Stimulated activated CD4-positive, alpha-beta T cell treated with anti-CD3 and anti-CD28 coated beads, Interleukin-2, amount 100 ng/mL, for 48 hours (primary cell): Measurements from ENCODE around the gene SPG7.

ENCODE experiments used
- DNase-seq, 2 donors: peaks; one replicate each; pipeline ENCODE4 v3.0.0-alpha.2; 2020

Gene SPG7

DNA sequence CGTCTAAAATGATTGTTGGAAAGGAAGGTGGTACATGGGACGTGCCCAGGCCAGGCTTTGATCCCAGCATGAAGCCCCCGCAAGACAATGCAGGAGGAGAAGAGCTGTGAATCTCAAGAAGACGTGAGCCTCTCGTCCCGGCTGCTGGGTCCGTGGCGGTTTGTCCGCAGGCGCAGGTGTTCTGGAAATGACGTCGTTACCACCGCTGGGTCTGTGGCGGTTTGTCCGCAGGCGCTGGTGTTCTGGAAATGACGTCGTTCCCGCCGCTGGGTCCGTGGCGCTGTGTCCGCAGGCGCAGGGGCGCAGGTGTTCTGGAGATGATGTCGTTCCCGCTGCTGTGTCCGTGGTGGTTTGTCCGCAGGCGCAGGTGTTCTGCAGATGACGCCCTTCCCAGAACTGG is 14.1 kb downstream of the SPG7 start:
- no peak for DNase-seq

- DNase-seq: no peak
These were observed 15.6 kb downstream of the SPG7 start for GRCh38 chr16:89523680-89524344.

DNA sequence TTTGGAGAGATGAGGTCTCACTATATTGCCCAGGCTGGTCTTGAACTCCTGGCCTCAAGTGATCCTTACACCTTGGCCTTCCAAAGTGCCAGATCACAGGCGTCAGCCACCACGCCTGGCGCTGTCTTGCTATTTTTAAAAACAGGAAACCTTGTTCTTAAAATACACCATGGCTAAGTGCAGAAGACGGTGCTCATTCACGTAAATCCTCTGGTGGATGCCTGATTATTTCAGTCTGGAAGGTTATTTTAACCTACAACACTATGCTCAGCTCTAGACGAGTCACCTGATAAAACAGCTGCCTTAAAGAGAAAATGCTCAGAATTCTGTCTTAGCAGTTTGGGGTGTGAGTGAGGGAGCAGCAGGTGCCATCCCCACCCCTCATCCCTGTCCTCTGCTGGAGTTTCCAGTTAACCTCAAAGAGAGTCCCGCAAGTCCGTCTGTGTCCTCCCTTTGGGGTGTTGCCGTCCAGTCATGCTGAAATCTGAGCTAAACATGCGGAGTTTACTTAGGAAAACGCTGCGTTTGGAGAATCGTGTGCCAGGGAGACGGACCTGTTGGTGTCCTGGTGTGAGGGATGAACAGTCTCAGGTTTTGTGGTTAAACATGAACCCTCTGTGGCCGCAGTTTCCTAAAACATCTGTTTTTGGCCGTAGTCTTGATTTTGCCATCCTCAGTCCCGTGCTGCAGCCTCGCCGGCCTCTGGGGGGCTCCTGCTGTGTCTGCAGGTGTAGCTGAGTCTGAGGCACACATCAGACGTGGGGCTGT is 17.1 kb downstream of the SPG7 start:
- DNase-seq: no peak

GRCh38 chr16:89529097-89529496 is 20.9 kb downstream of the SPG7 start:
- no peak for DNase-seq

- DNase-seq: no peak
These were observed 22.5 kb downstream of the SPG7 start for GRCh38 chr16:89530401-89531381.

DNA sequence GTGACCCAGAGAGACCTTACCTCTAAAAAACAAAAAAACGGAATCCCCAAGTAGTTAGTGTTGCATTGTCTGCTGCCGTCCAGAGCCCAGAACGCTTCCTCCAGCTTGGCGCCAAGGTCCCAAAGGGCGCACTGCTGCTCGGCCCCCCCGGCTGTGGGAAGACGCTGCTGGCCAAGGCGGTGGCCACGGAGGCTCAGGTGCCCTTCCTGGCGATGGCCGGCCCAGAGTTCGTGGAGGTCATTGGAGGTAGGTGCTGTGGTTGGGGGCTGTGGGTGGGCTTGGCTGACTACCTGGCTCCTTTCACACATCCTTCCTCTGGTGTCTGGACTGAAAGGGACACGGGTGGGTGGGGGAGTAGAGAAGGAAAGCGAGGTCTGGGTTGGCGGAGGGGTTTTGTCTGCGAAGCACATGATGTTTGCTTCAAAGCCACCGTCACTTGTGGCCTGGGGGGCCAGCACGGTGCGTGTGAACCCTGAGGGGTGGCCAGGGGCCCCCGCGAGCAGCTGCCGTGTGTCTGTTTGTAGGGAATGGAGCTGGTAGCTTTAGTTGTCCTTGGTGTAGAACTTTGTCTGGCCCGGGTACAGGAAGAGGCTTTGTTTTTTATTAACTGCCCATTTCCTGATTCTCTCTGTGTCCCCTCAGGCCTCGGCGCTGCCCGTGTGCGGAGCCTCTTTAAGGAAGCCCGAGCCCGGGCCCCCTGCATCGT is 23.8 kb downstream of the SPG7 start:
- DNase-seq: no peak

DNA sequence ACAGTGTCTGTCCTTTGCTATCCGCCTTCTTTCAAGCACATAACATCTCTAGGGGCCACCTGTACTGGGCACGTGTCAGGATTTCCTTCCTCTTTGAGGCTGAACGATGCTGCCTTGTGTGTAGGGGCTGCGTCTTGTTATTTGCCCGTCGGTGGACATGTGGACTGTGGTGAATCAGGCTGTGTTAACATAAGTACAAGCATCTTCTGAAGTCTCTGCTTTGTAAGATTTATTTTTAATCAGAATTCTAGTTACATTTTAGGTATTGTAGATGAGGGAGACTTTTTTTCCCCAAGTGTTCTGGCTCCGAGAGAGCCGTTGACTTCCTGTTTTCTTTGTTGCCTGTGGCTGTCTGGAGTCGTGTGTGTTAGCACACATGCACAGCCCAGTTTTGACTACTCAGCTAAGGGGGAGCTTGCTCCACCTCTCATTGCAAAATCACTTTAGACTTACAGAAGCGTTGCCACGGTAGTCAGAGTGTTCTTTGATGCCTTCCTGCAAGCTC is 26.1 kb downstream of the SPG7 start:
- DNase-seq: no peak

GRCh38 chr16:89536371-89536770 is 28.2 kb downstream of the SPG7 start:
- DNase-seq: no peak

DNA sequence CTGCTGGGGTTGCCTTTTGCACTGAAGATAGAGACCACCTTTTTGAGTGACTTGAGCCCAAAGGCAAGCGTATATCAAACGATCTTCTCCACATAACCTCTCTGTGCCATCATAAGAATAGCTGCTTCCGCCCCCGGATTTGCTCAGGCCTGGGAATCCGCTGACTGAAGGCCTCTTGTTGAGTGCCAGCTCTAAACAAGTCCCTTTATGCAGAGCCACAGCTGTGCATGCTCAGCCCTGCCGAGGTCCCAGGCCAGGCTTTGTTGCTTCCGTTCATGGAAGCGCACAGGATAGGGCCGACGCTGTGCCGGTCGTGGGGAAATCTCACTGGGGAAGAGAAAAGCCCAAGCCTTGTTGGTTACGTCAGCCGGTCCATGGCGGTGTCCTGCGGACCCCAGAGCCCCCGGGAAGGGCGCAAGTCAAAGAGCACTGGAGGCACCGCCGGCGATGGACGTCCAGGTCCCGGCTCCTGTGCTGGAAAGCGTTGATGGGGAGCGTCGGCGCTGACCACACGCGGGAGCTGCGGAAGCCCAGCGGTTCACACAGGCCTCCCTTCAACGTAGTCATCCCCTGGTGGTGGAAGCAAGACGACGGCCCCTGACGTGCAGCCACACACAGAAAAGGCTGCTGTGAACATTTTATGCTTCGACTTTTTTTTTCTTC is 28.8 kb downstream of the SPG7 start:
- no peak for DNase-seq

GRCh38 chr16:89537549-89537925 is 29.3 kb downstream of the SPG7 start:
- no peak for DNase-seq

DNA sequence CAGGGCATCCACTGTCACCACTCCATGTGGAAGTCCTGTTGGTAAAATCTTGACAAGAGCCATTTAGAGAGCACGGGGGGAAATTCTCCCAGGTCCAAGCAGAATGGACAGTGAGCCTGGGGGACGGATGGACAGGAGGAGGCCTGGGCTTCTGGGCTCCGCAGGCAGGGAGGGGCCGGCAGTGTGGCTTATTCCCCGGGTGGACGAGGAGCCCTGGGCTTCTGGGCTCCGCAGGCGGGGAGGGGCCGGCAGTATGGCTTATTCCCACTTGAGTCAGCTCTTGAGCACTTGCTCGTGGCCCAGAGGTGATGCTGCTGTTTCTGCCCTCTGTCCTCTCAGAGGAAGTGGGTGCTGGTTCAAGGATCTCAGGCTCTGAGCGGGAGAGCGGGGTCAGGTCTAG is 30.1 kb downstream of the SPG7 start:
- DNase-seq: no peak

DNA sequence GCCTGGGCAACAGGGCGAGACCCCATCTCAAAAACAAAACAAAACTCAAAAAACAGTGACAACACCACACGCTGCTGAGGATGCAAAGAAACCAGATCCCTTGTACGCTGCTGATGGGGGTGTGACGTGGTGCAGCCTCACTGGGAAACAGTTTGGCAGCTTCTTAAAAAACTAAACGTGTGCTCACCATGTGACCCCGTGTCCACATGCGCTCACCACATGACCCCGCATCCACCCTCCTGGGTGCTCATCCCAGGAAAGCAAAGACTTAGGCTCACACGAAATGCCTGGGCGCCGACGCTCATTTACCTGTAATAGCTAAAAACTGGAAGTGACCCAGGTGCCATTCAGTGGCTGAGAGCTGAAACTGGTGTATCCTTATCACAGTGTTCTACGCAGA is 32.4 kb downstream of the SPG7 start:
- no peak for DNase-seq

- no peak for DNase-seq
These were observed 33.6 kb downstream of the SPG7 start for GRCh38 chr16:89541792-89542191.

GRCh38 chr16:89544113-89544512 is 35.9 kb downstream of the SPG7 start:
- no peak for DNase-seq

DNA sequence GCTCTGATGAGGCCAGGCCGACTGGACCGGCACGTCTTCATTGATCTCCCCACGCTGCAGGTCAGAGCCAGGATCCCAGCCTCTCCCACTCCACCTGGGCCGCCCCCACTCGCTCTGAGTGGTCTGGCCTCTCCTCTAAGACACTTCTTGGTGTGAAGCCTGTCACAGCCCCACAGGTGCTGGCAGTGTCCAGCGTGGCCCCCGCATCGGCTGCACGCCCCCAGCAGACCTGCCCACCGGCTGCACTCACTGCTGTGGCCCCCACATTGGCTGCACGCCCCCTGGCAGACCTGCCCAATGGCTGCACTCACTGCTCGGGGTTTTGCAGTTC is 36.5 kb downstream of the SPG7 start:
- no peak for DNase-seq

- no peak for DNase-seq
These were observed 37.0 kb downstream of the SPG7 start for GRCh38 chr16:89545044-89545830.

DNA sequence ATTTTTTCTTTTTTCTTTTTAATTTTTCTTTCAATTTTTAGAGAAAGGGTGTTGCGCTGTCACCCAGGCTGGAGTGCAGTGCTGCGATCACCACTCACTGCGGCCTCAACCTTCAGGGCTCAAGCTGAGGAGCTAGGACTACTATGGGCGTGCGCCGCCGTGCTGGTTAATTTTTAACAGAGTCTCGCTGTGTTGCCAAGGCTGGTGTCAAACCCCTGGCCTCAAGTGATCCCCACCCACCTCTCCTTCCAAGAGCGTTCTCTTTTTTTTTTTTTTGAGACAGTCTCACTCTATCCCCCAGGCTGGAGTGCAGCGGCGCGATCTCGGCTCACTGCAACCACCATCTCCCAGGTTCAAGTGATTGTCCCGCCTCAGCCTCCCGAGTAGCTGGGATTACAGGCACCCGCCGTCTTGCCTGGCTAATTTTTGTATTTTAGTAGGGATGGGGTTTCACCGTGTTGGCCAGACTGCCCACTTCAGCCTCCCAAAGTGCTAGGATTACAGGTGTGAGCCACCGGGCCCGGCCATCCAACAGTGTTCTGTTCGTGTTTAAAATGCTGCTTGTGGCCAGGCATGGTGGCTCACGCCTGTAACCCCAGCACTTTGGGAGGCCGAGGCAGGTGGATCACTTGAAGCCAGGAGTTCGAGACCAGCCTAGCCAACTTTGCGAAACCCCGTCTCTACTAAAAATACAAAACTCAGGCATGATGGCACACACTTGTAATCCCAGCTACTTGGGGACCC is 37.8 kb downstream of the SPG7 start:
- no peak for DNase-seq

GRCh38 chr16:89546781-89547180 is 38.6 kb downstream of the SPG7 start:
- no peak for DNase-seq

GRCh38 chr16:89547291-89547690 is 39.1 kb downstream of the SPG7 start:
- DNase-seq: no peak

DNA sequence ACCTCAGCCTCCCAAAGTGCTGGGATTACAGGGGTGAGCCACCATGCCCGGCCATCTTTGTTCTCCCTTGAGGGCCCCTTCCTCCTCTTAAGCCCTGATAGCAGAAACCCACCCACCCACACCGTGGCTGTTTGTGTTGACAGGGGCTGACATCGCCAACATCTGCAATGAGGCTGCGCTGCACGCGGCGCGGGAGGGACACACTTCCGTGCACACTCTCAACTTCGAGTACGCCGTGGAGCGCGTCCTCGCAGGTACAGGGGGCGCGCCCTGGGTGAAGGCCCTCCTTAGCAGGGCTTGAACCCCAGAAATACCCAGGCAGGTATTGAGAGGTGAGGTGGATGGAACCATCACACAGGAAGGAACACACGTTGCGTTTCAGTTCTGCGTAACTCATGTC is 39.7 kb downstream of the SPG7 start:
- no peak for DNase-seq
